GM12878 (cell line): Measurements from ENCODE around the gene ADPRHL1. TPM values are rescaled to one million over a fixed set of nuclear protein-coding genes. Genes with fewer than 3 reads are reported as not detected.

Experiments used
- ATAC-seq: fragments of 200-7000 bp; cut with Tn5 transposase; 3 replicates; pipeline ENCODE4 v1.9.1; 2020; ENCODE audit warnings: mild to moderate bottlenecking, moderate library complexity
- BruUV-seq: library from RNA; stranded (reverse); fragments of 400-500 nt; replicated peaks from 2 replicates; lab custom pipeline; 2021; lab: Mats Ljungman, UMichigan
- CTCF ChIA-PET: fragments of 300-600 bp; sonication (Branson Sonifier 250); formaldehyde crosslinking; extraction: SDS; loops from one replicate; lab custom pipeline; 2021; ENCODE audit warnings: inconsistent platforms; lab: Yijun Ruan, JAX
- POLR2A ChIA-PET: fragments of 350-600 bp; formaldehyde crosslinking; extraction: SDS; loops from one replicate; lab custom pipeline; 2021; ENCODE audit warnings: inconsistent platforms; lab: Charles Lee
- RAD21 ChIA-PET: fragments of 300-600 bp; sonication (Branson Sonifier 250); formaldehyde crosslinking; loops from one replicate; lab custom pipeline; 2023; ENCODE audit warnings: antibody characterized with exemption; ENCODE audit not compliant: unreplicated experiment; lab: Charles Lee
- SMC1A ChIA-PET: fragments of 300-600 bp; sonication (Branson Sonifier 250); formaldehyde crosslinking; loops from one replicate; lab custom pipeline; 2023; ENCODE audit not compliant: unreplicated experiment, uncharacterized antibody; lab: Charles Lee
- DNase-seq: peaks from one replicate; pipeline ENCODE4 v3.0.0-alpha.2; 2011; ENCODE audit warnings: low read depth, low spot score
- FAIRE-seq: peaks from 3 replicates; lab custom pipeline; 2011; peaks lifted over from hg19 to GRCh38; lab: Jason Lieb, UNC
- H2AFZ ChIP-seq: 2 replicates; pipeline ENCODE4 v1.6.0; 2011; ENCODE audit warnings: low read depth, low read length, control low read depth; ENCODE audit not compliant: control insufficient read depth
- H3K27ac ChIP-seq: 2 replicates; pipeline ENCODE4 v1.5.1; 2011; ENCODE audit warnings: control low read depth; ENCODE audit not compliant: control insufficient read depth, insufficient read depth
- H3K27me3 ChIP-seq, 2 experiments: replicated peaks in 1 of 2; 2 replicates each; pipeline versions ENCODE4 v1.6.0 to v1.6.1; 2011; ENCODE audit warnings: low read length in 1 of 2; ENCODE audit not compliant: control insufficient read depth in 2 of 2, insufficient read depth in 2 of 2
- H3K36me3 ChIP-seq, 2 experiments: 2 replicates each; pipeline ENCODE4 v1.5.1; 2011; ENCODE audit warnings: low read length in 1 of 2; ENCODE audit not compliant: control insufficient read depth in 2 of 2, insufficient read depth in 2 of 2
- H3K4me1 ChIP-seq: 2 replicates; pipeline ENCODE4 v1.6.1; 2011; ENCODE audit warnings: mild to moderate bottlenecking, low read length, moderate library complexity, mixed read lengths; ENCODE audit not compliant: control insufficient read depth, insufficient read depth
- H3K4me2 ChIP-seq: 2 replicates; pipeline ENCODE4 v1.6.0; 2011; ENCODE audit warnings: control low read depth; ENCODE audit not compliant: control insufficient read depth, insufficient read depth
- H3K4me3 ChIP-seq: fragments of 200-600 bp; sonication (generic); 2 replicates; pipeline ENCODE4 v1.5.1; 2016
- H3K79me2 ChIP-seq: 2 replicates; pipeline ENCODE4 v1.6.0; 2011; ENCODE audit warnings: low read length; ENCODE audit not compliant: control insufficient read depth, insufficient read depth
- H3K9ac ChIP-seq: 2 replicates; pipeline ENCODE4 v1.8.0; 2011; ENCODE audit warnings: low read length, control low read depth, mixed read lengths; ENCODE audit not compliant: control insufficient read depth, insufficient read depth
- H3K9me3 ChIP-seq: replicated peaks from 3 replicates; pipeline ENCODE4 v1.5.1; 2011; ENCODE audit warnings: mild to moderate bottlenecking, low read length; ENCODE audit not compliant: control insufficient read depth, insufficient read depth
- H4K20me1 ChIP-seq: 2 replicates; pipeline ENCODE4 v1.6.0; 2011; ENCODE audit not compliant: control insufficient read depth, insufficient read depth
- JUND ChIP-seq: IDR thresholded peaks from 2 replicates; pipeline ENCODE4 v1.6.1; 2012; ENCODE audit warnings: low read depth, mild to moderate bottlenecking, low read length, improper control_type of control experiment, moderate library complexity
- NR2C2 ChIP-seq: IDR thresholded peaks from 2 replicates; pipeline ENCODE4 v1.6.1; 2011; ENCODE audit warnings: borderline replicate concordance, low read depth; ENCODE audit not compliant: control insufficient read depth, insufficient read length
- NRF1 ChIP-seq: conservative IDR thresholded peaks from 2 replicates; pipeline ENCODE4 v1.6.1; 2011; ENCODE audit warnings: mild to moderate bottlenecking, low read depth, low read length, improper control_type of control experiment
- PAX8 ChIP-seq: fragments of 450-650 bp; IDR thresholded peaks from 2 replicates; pipeline ENCODE4 v1.6.1; 2017; ENCODE audit warnings: mild to moderate bottlenecking, moderate library complexity
- SMAD1 ChIP-seq: fragments of 450-650 bp; IDR thresholded peaks from 2 replicates; pipeline ENCODE4 v1.6.1; 2018; ENCODE audit warnings: mild to moderate bottlenecking, low read depth; ENCODE audit not compliant: partially characterized antibody
- SUPT20H ChIP-seq: IDR thresholded peaks from 2 replicates; pipeline ENCODE4 v1.6.1; 2011; ENCODE audit warnings: low read depth, mild to moderate bottlenecking, low read length, moderate library complexity, borderline replicate concordance; ENCODE audit not compliant: control insufficient read depth
- ZNF384 ChIP-seq: IDR thresholded peaks from 2 replicates; pipeline ENCODE4 v1.6.1; 2012; ENCODE audit warnings: low read depth, mild to moderate bottlenecking, low read length, improper control_type of control experiment, borderline replicate concordance
- ZZZ3 ChIP-seq: IDR thresholded peaks from 2 replicates; pipeline ENCODE4 v1.6.1; 2011; ENCODE audit warnings: low read depth; ENCODE audit not compliant: control insufficient read depth, insufficient read length
- WGBS: methylation state at CpG from one replicate; pipeline ENCODE4 v1.1.6; 2016; ENCODE audit warnings: low lambda C conversion rate; ENCODE audit not compliant: insufficient replicate concordance, insufficient coverage; ENCODE audit errors: missing lambda C conversion rate; 5-methylcytosine and 5-hydroxymethylcytosine counted together
- in situ Hi-C: fragments of 300-500 bp; cut with MboI; formaldehyde crosslinking; loops from 9 replicates; pipeline ENCODE4 v1.14.3; 2018; ENCODE audit warnings: mixed read lengths
- intact Hi-C: fragments of 100-400 bp; cut with micrococcal nuclease; formaldehyde crosslinking; loops from one replicate; pipeline ENCODE4 v1.14.2; 2022; ENCODE audit not compliant: unreplicated experiment
- polyA plus RNA-seq, 11 experiments: library from polyadenylated mRNA; depleted of rRNA in 4 of 11; unstranded in 6 of 11; stranded (reverse) in 5 of 11; fragments of >200 nt; fragmentation: Nextera tagmentation in 4 of 11; fragmentation: Illumina TruSeq in 1 of 11; extraction: Ambion mirVana in 4 of 11; extraction: Trizol in 1 of 11; gene quantifications; 1 replicate in 1 of 11; 2 replicates in 10 of 11; pipeline versions ENCODE4 v1.2.1 to v1.2.3, GENCODE V29; 2011 to 2016; ENCODE audit warnings: inconsistent platforms in 2 of 11, missing spikeins in 2 of 11, low read depth in 1 of 11
- total RNA-seq, 4 experiments: library from RNA; depleted of rRNA in 3 of 4; stranded (reverse); fragments of >200 nt in 3 of 4; fragmentation: Illumina TruSeq in 1 of 4; extraction: Trizol in 1 of 4; gene quantifications; 2 replicates each; pipeline versions ENCODE4 v1.2.1 to v1.2.3, GENCODE V29; 2013 to 2021
- TF ChIP-seq, protein P1 (sequence below): IDR thresholded peaks from 2 replicates; pipeline ENCODE4 v1.6.1; 2011; ENCODE audit warnings: borderline replicate concordance, low read depth, mild to moderate bottlenecking, moderate library complexity, low read length; ENCODE audit not compliant: insufficient read depth, poor library complexity, severe bottlenecking
- TF ChIP-seq, protein P2 (sequence below): IDR thresholded peaks from 2 replicates; pipeline ENCODE4 v1.6.1; 2011; ENCODE audit warnings: low read depth, mild to moderate bottlenecking, low read length, moderate library complexity, borderline replicate concordance; ENCODE audit errors: extremely low read depth
- TF ChIP-seq, protein P3 (sequence below): fragments of 450-650 bp; IDR thresholded peaks from 2 replicates; pipeline ENCODE4 v1.6.1; 2017; ENCODE audit warnings: borderline replicate concordance
- TF ChIP-seq, protein P4 (sequence below): IDR thresholded peaks from 2 replicates; pipeline ENCODE4 v1.6.1; 2012; ENCODE audit warnings: low read depth, low read length, improper control_type of control experiment
- TF ChIP-seq, protein P5 (sequence below): fragments of 450-650 bp; IDR thresholded peaks from 2 replicates; pipeline ENCODE4 v1.6.1; 2017; ENCODE audit warnings: mild to moderate bottlenecking, low read depth, inconsistent platforms; ENCODE audit not compliant: poor library complexity, severe bottlenecking

The ADPRHL1 gene
- total and polyA plus RNA-seq, 10 of the 15 experiments (the other 5 are each of a cell fraction or from before 2014, with no cell fraction given) = 0.05 to 1.9 (median 1.0) TPM

DNA sequence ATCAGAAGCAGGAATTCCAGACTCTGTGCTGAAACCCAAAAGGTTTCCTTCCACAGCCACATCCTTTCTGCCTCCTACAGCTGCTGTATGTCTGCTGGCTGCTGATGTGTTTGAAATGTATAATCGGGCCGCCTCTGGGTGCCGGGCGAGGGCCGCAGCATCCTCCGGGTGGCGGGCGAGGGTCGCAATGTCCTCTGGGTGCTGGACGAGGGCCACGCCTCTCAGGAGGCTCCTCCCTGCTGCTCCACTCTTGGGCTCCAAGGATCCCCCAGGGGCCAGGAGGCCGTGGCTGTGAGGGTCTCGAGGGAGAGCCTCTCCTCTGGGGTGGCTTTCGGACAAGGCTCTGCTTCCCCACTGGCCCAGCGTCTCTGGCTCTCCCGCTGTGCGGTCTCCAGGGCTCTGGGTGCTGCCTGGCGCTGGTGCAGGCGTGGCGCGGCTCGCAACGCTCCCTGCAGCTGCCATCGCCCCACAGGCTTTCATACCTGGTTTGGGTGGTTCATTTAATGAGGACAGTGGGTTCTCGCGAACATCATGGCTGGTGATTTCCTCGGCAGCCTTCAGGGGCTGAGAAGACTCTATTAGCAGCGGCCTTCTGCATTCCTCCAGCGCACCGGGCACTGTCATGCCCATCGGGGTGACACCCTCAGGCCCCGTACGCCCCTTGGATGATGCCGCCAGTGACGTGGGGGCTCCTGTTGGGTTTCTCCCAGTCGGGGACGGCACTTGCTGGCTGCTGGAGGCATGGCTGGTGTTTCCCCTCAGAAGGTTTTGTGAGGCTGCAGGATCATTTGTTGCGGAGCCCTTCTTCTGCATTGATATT lies 47.6 kb downstream of the ADPRHL1 start:
- ChIA-PET POLR2A (no interaction called here), CTCF (no interaction called here), SMC1A (no interaction called here), RAD21 (no interaction called here)
- H3K27ac ChIP-seq = no peak overlapping the region
- H3K79me2 ChIP-seq = no peaks in the 10 kb centered on the region
- ATAC-seq (no peak), DNase-seq (no peak), FAIRE-seq (no peak)
- in situ Hi-C loops (no loop called here), intact Hi-C loops (no loop called here)
- H3K4me2 ChIP-seq = no peak overlapping the region
- no peak overlapping the region for H2AFZ ChIP-seq
- no peaks in the 10 kb centered on the region for H3K9me3 ChIP-seq
- H3K4me1 ChIP-seq = no peaks in the 10 kb centered on the region
- H3K27me3 ChIP-seq = no peaks in the 10 kb centered on the region
- 67% methylated on average over 38 of the region's 38 CpGs for WGBS
- no peaks in the 10 kb centered on the region for H3K36me3 ChIP-seq
- BruUV-seq = no TSS peak
- no peak overlapping the region for H3K4me3 ChIP-seq
- H3K9ac ChIP-seq = no peak overlapping the region
- no peaks in the 10 kb centered on the region for H4K20me1 ChIP-seq
- TF ChIP-seq, protein P1, sequence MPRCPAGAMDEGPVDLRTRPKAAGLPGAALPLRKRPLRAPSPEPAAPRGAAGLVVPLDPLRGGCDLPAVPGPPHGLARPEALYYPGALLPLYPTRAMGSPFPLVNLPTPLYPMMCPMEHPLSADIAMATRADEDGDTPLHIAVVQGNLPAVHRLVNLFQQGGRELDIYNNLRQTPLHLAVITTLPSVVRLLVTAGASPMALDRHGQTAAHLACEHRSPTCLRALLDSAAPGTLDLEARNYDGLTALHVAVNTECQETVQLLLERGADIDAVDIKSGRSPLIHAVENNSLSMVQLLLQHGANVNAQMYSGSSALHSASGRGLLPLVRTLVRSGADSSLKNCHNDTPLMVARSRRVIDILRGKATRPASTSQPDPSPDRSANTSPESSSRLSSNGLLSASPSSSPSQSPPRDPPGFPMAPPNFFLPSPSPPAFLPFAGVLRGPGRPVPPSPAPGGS = no peak
- TF ChIP-seq NR2C2 = no peak
- no peak for TF ChIP-seq ZZZ3
- TF ChIP-seq, protein P2, sequence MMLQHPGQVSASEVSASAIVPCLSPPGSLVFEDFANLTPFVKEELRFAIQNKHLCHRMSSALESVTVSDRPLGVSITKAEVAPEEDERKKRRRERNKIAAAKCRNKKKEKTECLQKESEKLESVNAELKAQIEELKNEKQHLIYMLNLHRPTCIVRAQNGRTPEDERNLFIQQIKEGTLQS = no peak
- TF ChIP-seq, protein P3, sequence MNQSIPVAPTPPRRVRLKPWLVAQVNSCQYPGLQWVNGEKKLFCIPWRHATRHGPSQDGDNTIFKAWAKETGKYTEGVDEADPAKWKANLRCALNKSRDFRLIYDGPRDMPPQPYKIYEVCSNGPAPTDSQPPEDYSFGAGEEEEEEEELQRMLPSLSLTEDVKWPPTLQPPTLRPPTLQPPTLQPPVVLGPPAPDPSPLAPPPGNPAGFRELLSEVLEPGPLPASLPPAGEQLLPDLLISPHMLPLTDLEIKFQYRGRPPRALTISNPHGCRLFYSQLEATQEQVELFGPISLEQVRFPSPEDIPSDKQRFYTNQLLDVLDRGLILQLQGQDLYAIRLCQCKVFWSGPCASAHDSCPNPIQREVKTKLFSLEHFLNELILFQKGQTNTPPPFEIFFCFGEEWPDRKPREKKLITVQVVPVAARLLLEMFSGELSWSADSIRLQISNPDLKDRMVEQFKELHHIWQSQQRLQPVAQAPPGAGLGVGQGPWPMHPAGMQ = no peak
- no peak for TF ChIP-seq SMAD1
- TF ChIP-seq, protein P4, sequence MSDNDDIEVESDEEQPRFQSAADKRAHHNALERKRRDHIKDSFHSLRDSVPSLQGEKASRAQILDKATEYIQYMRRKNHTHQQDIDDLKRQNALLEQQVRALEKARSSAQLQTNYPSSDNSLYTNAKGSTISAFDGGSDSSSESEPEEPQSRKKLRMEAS = no peak
- no peak for TF ChIP-seq JUND
- no peak for TF ChIP-seq PAX8
- TF ChIP-seq, protein P5, sequence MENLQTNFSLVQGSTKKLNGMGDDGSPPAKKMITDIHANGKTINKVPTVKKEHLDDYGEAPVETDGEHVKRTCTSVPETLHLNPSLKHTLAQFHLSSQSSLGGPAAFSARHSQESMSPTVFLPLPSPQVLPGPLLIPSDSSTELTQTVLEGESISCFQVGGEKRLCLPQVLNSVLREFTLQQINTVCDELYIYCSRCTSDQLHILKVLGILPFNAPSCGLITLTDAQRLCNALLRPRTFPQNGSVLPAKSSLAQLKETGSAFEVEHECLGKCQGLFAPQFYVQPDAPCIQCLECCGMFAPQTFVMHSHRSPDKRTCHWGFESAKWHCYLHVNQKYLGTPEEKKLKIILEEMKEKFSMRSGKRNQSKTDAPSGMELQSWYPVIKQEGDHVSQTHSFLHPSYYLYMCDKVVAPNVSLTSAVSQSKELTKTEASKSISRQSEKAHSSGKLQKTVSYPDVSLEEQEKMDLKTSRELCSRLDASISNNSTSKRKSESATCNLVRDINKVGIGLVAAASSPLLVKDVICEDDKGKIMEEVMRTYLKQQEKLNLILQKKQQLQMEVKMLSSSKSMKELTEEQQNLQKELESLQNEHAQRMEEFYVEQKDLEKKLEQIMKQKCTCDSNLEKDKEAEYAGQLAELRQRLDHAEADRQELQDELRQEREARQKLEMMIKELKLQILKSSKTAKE = no peak
- TF ChIP-seq SUPT20H = no peak
- TF ChIP-seq NRF1 = no peak
- no peak for TF ChIP-seq ZNF384
